SK-N-SH (cell line): Measurements from ENCODE around the gene AK3. TPM values are rescaled to one million over a fixed set of nuclear protein-coding genes. Genes with fewer than 3 reads are reported as not detected.

Source experiments
- CTCF ChIA-PET: fragments of 300-600, 350-600 bp; formaldehyde crosslinking; extraction: SDS; loops from one replicate; lab custom pipeline; 2021; lab: Yijun Ruan, JAX
- POLR2A ChIA-PET: fragments of 350-600 bp; sonication (Branson Sonifier 250); formaldehyde crosslinking; extraction: SDS; loops from one replicate; lab custom pipeline; 2020; ENCODE audit warnings: antibody characterized with exemption, inconsistent platforms; lab: Yijun Ruan, JAX
- DNase-seq: peaks from one replicate; pipeline ENCODE4 v3.0.0; 2012
- H2AFZ ChIP-seq: fragments of 200-600 bp; sonication (generic); 2 replicates; pipeline ENCODE4 v1.8.1; 2016; ENCODE audit warnings: antibody characterized with exemption, mild to moderate bottlenecking, low read depth
- H3F3A ChIP-seq: fragments of 200-600 bp; sonication (generic); replicated peaks from 2 replicates; pipeline ENCODE3; 2016; ENCODE audit warnings: antibody characterized with exemption, mild to moderate bottlenecking; ENCODE audit not compliant: insufficient read depth
- H3K27ac ChIP-seq, 2 experiments: fragments of 200-500 bp in 1 of 2; fragments of 200-600 bp in 1 of 2; sonication (Bioruptor generic) in 1 of 2; sonication (generic), shearing (Covaris generic) in 1 of 2; 2 replicates each; pipeline versions ENCODE4 v1.5.1 to v1.6.1; 2014 to 2016; ENCODE audit warnings: low read depth in 2 of 2, inconsistent platforms in 1 of 2, low read length in 1 of 2, mild to moderate bottlenecking in 1 of 2, mixed read lengths in 1 of 2
- H3K27me3 ChIP-seq: fragments of 200-600 bp; sonication (generic), shearing (Covaris generic); 2 replicates; pipeline ENCODE4 v1.6.1; 2016; ENCODE audit warnings: mixed run types; ENCODE audit not compliant: insufficient read depth
- H3K36me3 ChIP-seq, 2 experiments: fragments of 200-500 bp in 1 of 2; fragments of 200-600 bp in 1 of 2; sonication (Bioruptor generic) in 1 of 2; sonication (generic) in 1 of 2; replicated peaks in 1 of 2; 2 replicates each; pipeline versions ENCODE3 to v1.5.1; 2014 to 2016; ENCODE audit warnings: low read length in 1 of 2, mild to moderate bottlenecking in 1 of 2; ENCODE audit not compliant: insufficient read depth in 2 of 2, control insufficient read depth in 1 of 2
- H3K4me1 ChIP-seq, 2 experiments: fragments of 200-500 bp in 1 of 2; fragments of 200-600 bp in 1 of 2; sonication (Bioruptor generic) in 1 of 2; sonication (generic), shearing (Covaris generic) in 1 of 2; 2 replicates each; pipeline versions ENCODE4 v1.5.1 to v1.6.1; 2014 to 2016; ENCODE audit warnings: low read depth in 1 of 2, low read length in 1 of 2, mixed run types in 1 of 2; ENCODE audit not compliant: insufficient read depth in 2 of 2, control insufficient read depth in 1 of 2
- H3K4me2 ChIP-seq: fragments of 200-600 bp; sonication (generic), shearing (Covaris generic); 2 replicates; pipeline ENCODE4 v1.6.1; 2017; ENCODE audit warnings: mixed run types
- H3K4me3 ChIP-seq, 2 experiments: fragments of 200-500 bp in 1 of 2; fragments of 200-600 bp in 1 of 2; sonication (Bioruptor generic) in 1 of 2; sonication (generic), shearing (Covaris generic) in 1 of 2; 2 replicates each; pipeline versions ENCODE4 v1.5.1 to v1.8.1; 2014 to 2016; ENCODE audit warnings: low read depth in 2 of 2, inconsistent platforms in 1 of 2, low read length in 1 of 2, mild to moderate bottlenecking in 1 of 2, mixed read lengths in 1 of 2, moderate library complexity in 1 of 2
- H3K79me2 ChIP-seq: fragments of 200-600 bp; sonication (generic); 2 replicates; pipeline ENCODE4 v1.8.1; 2017; ENCODE audit warnings: mild to moderate bottlenecking; ENCODE audit not compliant: insufficient read depth
- H3K9ac ChIP-seq: fragments of 200-600 bp; sonication (generic); 2 replicates; pipeline ENCODE4 v1.6.1; 2017; ENCODE audit warnings: mixed run types
- H3K9me2 ChIP-seq: fragments of 200-600 bp; sonication (generic); 2 replicates; pipeline ENCODE4 v1.6.1; 2017; ENCODE audit warnings: mixed run types
- H3K9me3 ChIP-seq: fragments of 200-600 bp; sonication (generic); 2 replicates; pipeline ENCODE4 v1.6.1; 2017; ENCODE audit warnings: mixed run types, mild to moderate bottlenecking, moderate library complexity
- H4K20me1 ChIP-seq: fragments of 200-600 bp; sonication (generic); 2 replicates; pipeline ENCODE4 v1.6.1; 2017; ENCODE audit warnings: mild to moderate bottlenecking, mixed run types; ENCODE audit not compliant: insufficient read depth
- FOSL2 ChIP-seq: IDR thresholded peaks from 2 replicates; pipeline ENCODE4 v1.4.0; 2012; ENCODE audit warnings: low read depth, mild to moderate bottlenecking, moderate library complexity, borderline replicate concordance
- FOXM1 ChIP-seq: IDR thresholded peaks from 2 replicates; pipeline ENCODE4 v1.4.0; 2012; ENCODE audit warnings: low read depth, mild to moderate bottlenecking
- GATA2 ChIP-seq: sonication (generic); formaldehyde crosslinking; IDR thresholded peaks from 2 replicates; pipeline ENCODE4 v1.5.0; 2020; ENCODE audit warnings: mild to moderate bottlenecking, missing genetic modification reagents
- JUND ChIP-seq: IDR thresholded peaks from 2 replicates; pipeline ENCODE4 v1.4.0; 2012
- MEF2A ChIP-seq: IDR thresholded peaks from 2 replicates; pipeline ENCODE4 v1.4.0; 2012; ENCODE audit warnings: low read depth, borderline replicate concordance
- MXI1 ChIP-seq: IDR thresholded peaks from 2 replicates; pipeline ENCODE4 v1.6.1; 2012; ENCODE audit warnings: mild to moderate bottlenecking, low read depth, low read length, improper control_type of control experiment
- NRF1 ChIP-seq: IDR thresholded peaks from 2 replicates; pipeline ENCODE4 v1.6.1; 2012; ENCODE audit warnings: low read depth, mild to moderate bottlenecking, low read length
- POLR2AphosphoS5 ChIP-seq: IDR thresholded peaks from 2 replicates; pipeline ENCODE4 v1.6.1; 2012; ENCODE audit warnings: low read depth, low read length
- RAD21 ChIP-seq: IDR thresholded peaks from 2 replicates; pipeline ENCODE4 v1.6.1; 2012; ENCODE audit warnings: mild to moderate bottlenecking, low read length
- RFX5 ChIP-seq: IDR thresholded peaks from 2 replicates; pipeline ENCODE4 v1.6.1; 2012; ENCODE audit warnings: mild to moderate bottlenecking, improper control_type of control experiment, low read length
- RXRA ChIP-seq: IDR thresholded peaks from 2 replicates; pipeline ENCODE4 v1.4.0; 2012; ENCODE audit warnings: low read depth, mild to moderate bottlenecking, borderline replicate concordance
- TCF12 ChIP-seq: IDR thresholded peaks from 2 replicates; pipeline ENCODE4 v1.4.0; 2012
- TEAD4 ChIP-seq: IDR thresholded peaks from 2 replicates; pipeline ENCODE4 v1.4.0; 2012; ENCODE audit warnings: mild to moderate bottlenecking, borderline replicate concordance; ENCODE audit not compliant: insufficient read depth
- YY1 ChIP-seq: IDR thresholded peaks from 2 replicates; pipeline ENCODE4 v1.4.0; 2012; ENCODE audit warnings: low read depth, mild to moderate bottlenecking
- WGBS: methylation state at CpG from one replicate; pipeline ENCODE4 v1.1.6; 2017; ENCODE audit warnings: low lambda C conversion rate; 5-methylcytosine and 5-hydroxymethylcytosine counted together
- polyA plus RNA-seq, 3 experiments: library from polyadenylated mRNA; depleted of rRNA; stranded (reverse); fragments of >200 nt; gene quantifications; 2 replicates each; pipeline ENCODE4 v1.2.3, GENCODE V29; 2012
- TF ChIP-seq, protein P1 (sequence below): fragments of 200-600 bp; sonication (generic); IDR thresholded peaks from 2 replicates; pipeline ENCODE4 v1.6.1; 2017; ENCODE audit warnings: antibody characterized with exemption, mild to moderate bottlenecking, moderate library complexity
- TF ChIP-seq, protein P2 (sequence below): fragments of 150-350 bp; IDR thresholded peaks from 2 replicates; pipeline ENCODE4 v1.6.1; 2017; ENCODE audit warnings: antibody characterized with exemption, low read length, low read depth, borderline replicate concordance
- TF ChIP-seq, protein P3 (sequence below): IDR thresholded peaks from 2 replicates; pipeline ENCODE4 v1.4.0; 2012; ENCODE audit warnings: low read depth, borderline replicate concordance

Gene AK3
- polyA plus RNA-seq, 1 of the 3 experiments (the other 2 are of a cell fraction) = 20.6 TPM

DNA sequence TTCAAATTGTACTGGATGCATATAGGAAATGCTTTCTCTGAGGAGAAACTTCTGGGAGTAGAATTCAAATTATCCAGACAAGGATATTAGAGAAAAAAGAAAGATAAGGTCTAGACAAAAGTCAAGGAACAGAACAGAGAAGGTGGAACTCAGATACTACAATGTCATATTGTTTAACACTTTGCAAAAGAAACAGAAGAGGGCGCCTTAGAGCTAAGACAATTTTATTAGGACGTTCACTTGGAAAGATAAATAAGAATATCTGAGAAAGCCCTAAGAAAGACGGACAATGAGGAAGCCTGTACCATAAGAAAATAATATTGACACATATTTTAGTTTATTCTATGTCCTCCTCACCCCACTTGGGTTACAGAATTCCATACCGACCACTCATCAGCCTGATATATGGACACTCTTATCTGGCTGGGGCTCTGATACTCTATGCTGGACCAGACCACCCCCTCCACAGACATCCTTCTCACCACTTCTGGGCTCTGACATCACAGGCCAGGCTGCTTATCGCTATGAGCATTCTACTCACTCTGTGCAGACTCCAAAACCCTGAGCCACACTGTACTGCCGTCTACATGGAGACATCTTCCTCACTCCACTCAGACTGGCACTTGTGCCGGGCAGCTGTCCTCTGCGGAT lies 9.1 kb upstream of the AK3 start:
- WGBS = 41% methylated on average over 8 of the region's 8 CpGs
- CTCF ChIA-PET = interaction anchor here (1.0 to 2.5 kb wide), 8 partner anchors 8 to 436 kb away, joined by 3 to 10 read pairs (median 5); partner anchors contain the start of gene AK3

DNA sequence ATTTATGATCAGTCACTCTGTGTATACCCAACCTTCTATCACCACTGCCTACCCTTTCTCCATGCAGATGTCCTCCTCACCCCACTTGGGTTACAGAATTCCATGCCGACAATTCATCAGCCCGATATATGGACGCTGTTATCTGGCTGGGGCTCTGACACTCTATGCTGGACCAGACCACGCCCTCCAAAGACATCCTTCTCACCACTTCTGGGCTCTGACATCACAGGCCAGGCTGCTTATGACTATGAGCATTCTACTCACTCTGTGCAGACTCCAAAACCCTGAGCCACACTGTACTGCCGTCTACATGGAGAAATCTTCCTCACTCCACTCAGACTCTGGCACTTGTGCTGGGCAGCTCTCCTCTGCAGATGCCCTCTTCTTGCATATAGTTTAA lies 7.6 kb upstream of the AK3 start:
- H3F3A ChIP-seq = no peaks in the 10 kb centered on the region
- no peak overlapping the region for H2AFZ ChIP-seq
- no peaks in the 10 kb centered on the region for H3K4me1 ChIP-seq
- no peak for DNase-seq
- H3K4me3 ChIP-seq = no peak overlapping the region
- H3K9me3 ChIP-seq = no peaks in the 10 kb centered on the region
- no peaks in the 10 kb centered on the region for H3K36me3 ChIP-seq
- H3K9me2 ChIP-seq = no peaks in the 10 kb centered on the region
- no peak overlapping the region for H3K27ac ChIP-seq
- H3K9ac ChIP-seq = no peak overlapping the region
- POLR2A ChIA-PET = no interaction called here
- 74% methylated on average over 5 of the region's 5 CpGs for WGBS
- H3K4me2 ChIP-seq = no peak overlapping the region
- H4K20me1 ChIP-seq = no peaks in the 10 kb centered on the region
- H3K27me3 ChIP-seq = no peaks in the 10 kb centered on the region
- no peaks in the 10 kb centered on the region for H3K79me2 ChIP-seq
- CTCF ChIA-PET = interaction anchor here (1.0 to 2.5 kb wide), 7 partner anchors 9 to 240 kb away, joined by 3 to 10 read pairs (median 6); partner anchors contain the start of gene AK3
- TF ChIP-seq FOSL2 (no peak), RXRA (no peak), JUND (no peak), NRF1 (no peak), RFX5 (no peak), GATA2 (CRISPR knock-in tag) (no peak), MXI1 (no peak), TEAD4 (no peak)
- TF ChIP-seq, protein P1, sequence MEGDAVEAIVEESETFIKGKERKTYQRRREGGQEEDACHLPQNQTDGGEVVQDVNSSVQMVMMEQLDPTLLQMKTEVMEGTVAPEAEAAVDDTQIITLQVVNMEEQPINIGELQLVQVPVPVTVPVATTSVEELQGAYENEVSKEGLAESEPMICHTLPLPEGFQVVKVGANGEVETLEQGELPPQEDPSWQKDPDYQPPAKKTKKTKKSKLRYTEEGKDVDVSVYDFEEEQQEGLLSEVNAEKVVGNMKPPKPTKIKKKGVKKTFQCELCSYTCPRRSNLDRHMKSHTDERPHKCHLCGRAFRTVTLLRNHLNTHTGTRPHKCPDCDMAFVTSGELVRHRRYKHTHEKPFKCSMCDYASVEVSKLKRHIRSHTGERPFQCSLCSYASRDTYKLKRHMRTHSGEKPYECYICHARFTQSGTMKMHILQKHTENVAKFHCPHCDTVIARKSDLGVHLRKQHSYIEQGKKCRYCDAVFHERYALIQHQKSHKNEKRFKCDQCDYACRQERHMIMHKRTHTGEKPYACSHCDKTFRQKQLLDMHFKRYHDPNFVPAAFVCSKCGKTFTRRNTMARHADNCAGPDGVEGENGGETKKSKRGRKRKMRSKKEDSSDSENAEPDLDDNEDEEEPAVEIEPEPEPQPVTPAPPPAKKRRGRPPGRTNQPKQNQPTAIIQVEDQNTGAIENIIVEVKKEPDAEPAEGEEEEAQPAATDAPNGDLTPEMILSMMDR = no peak
- TF ChIP-seq, protein P2, sequence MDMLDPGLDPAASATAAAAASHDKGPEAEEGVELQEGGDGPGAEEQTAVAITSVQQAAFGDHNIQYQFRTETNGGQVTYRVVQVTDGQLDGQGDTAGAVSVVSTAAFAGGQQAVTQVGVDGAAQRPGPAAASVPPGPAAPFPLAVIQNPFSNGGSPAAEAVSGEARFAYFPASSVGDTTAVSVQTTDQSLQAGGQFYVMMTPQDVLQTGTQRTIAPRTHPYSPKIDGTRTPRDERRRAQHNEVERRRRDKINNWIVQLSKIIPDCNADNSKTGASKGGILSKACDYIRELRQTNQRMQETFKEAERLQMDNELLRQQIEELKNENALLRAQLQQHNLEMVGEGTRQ = no peak

More for the DNA sequence above, 9.1 kb upstream of the AK3 start:
- H2AFZ ChIP-seq = no peak overlapping the region
- DNase-seq = no peak
- H3K27ac ChIP-seq = no peak overlapping the region
- H3K9me3 ChIP-seq = no peaks in the 10 kb centered on the region
- TF ChIP-seq TCF12 = no peak
- TF ChIP-seq YY1 = no peak
- no peak for TF ChIP-seq MEF2A
- TF ChIP-seq, protein P1 = peak; percentile 72
- no peak for TF ChIP-seq FOXM1
- no peak for TF ChIP-seq FOSL2
- TF ChIP-seq, protein P3, sequence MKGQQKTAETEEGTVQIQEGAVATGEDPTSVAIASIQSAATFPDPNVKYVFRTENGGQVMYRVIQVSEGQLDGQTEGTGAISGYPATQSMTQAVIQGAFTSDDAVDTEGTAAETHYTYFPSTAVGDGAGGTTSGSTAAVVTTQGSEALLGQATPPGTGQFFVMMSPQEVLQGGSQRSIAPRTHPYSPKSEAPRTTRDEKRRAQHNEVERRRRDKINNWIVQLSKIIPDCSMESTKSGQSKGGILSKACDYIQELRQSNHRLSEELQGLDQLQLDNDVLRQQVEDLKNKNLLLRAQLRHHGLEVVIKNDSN = no peak
- TF ChIP-seq RAD21 = peak; percentile 50
- TF ChIP-seq POLR2AphosphoS5 = no peak
- TF ChIP-seq TEAD4 = no peak
- H3K79me2 ChIP-seq = no peaks in the 10 kb centered on the region
- H3K36me3 ChIP-seq = no peaks in the 10 kb centered on the region
- H3K9ac ChIP-seq = no peak overlapping the region
- no peaks in the 10 kb centered on the region for H4K20me1 ChIP-seq
- H3K4me1 ChIP-seq = no peaks in the 10 kb centered on the region
- H3K4me3 ChIP-seq = no peak overlapping the region; a peak in 1 of 4 replicates
- H3K27me3 ChIP-seq = no peaks in the 10 kb centered on the region
- no peaks in the 10 kb centered on the region for H3F3A ChIP-seq
- H3K9me2 ChIP-seq = no peaks in the 10 kb centered on the region
- no peak overlapping the region for H3K4me2 ChIP-seq
- POLR2A ChIA-PET = no interaction called here
